Esophagus muscularis mucosa (tissue), 4 donors: ENCODE results near the gene S1PR4. TPM values are rescaled to one million over a fixed set of nuclear protein-coding genes. Genes with fewer than 3 reads are reported as not detected.

ENCODE experiments used
- DNase-seq: peaks from one replicate; pipeline ENCODE4 v3.0.0-alpha.2; 2017; ENCODE audit errors: extremely low spot score
- H3K27ac ChIP-seq, 4 donors: fragments of 200-600 bp; sonication (generic); replicated peaks in 1 of 4; 1 replicate in 3 of 4; 2 replicates in 1 of 4; pipeline ENCODE4 v1.5.1; 2016 to 2019; ENCODE audit warnings: mild to moderate bottlenecking in 1 of 4
- H3K27me3 ChIP-seq, 4 donors: fragments of 200-600 bp; sonication (generic); one replicate each; pipeline versions ENCODE4 v1.5.1 to v1.6.0; 2016 to 2019
- H3K36me3 ChIP-seq, 4 donors: fragments of 200-600 bp; sonication (generic); one replicate each; pipeline ENCODE4 v1.5.1; 2016 to 2019
- H3K4me1 ChIP-seq, 4 donors: fragments of 200-600 bp; sonication (generic); one replicate each; pipeline ENCODE4 v1.5.1; 2016 to 2019
- H3K4me3 ChIP-seq, 4 donors: fragments of 200-600 bp; sonication (generic); 1 replicate in 2 of 4; 2 replicates in 2 of 4; pipeline ENCODE4 v1.5.1; 2016 to 2019; ENCODE audit warnings: mild to moderate bottlenecking in 4 of 4, moderate library complexity in 1 of 4
- H3K9me3 ChIP-seq, 4 donors: fragments of 200-600 bp; sonication (generic); 1 replicate in 3 of 4; 2 replicates in 1 of 4; pipeline ENCODE4 v1.5.1; 2016 to 2019
- CTCF ChIP-seq, 3 experiments: fragments of 200-600 bp in 2 of 3; fragments of 450-650 bp in 1 of 3; sonication (generic) in 2 of 3; IDR thresholded peaks; one replicate each; pipeline ENCODE4 v1.5.1; 2017 to 2019; ENCODE audit warnings: antibody characterized with exemption in 3 of 3, mild to moderate bottlenecking in 2 of 3, moderate library complexity in 1 of 3
- EP300 ChIP-seq: sonication (generic); formaldehyde crosslinking; IDR thresholded peaks from one replicate; pipeline ENCODE4 v1.6.1; 2017; ENCODE audit warnings: antibody characterized with exemption
- POLR2A ChIP-seq: fragments of 450-650 bp; IDR thresholded peaks from one replicate; pipeline ENCODE4 v1.6.1; 2017; ENCODE audit warnings: antibody characterized with exemption, moderate library complexity, mild to moderate bottlenecking, low read depth
- POLR2AphosphoS5 ChIP-seq, 2 donors: sonication (generic); formaldehyde crosslinking; IDR thresholded peaks; one replicate each; pipeline ENCODE4 v1.6.1; 2017; ENCODE audit warnings: antibody characterized with exemption in 2 of 2
- WGBS: methylation state at CpG from one replicate; pipeline ENCODE4 v1.1.5; 2018; 5-methylcytosine and 5-hydroxymethylcytosine counted together
- intact Hi-C: fragments of 100-400 bp; cut with DNase I; formaldehyde crosslinking; loops from one replicate; pipeline ENCODE4 v1.15.1; 2023
- total RNA-seq, 4 donors: library from RNA; depleted of rRNA; stranded (reverse); fragments of >200 nt; gene quantifications; one replicate each; pipeline versions ENCODE4 v1.1.0 to v1.2.1, GENCODE V29; 2016

S1PR4 gene
- total RNA-seq, 4 donors from 2014 or later: 0.42 to 5.5 (median 2.4) TPM

GRCh38 chr19:3206216-3206953 is 27.8 kb downstream of the S1PR4 start:
- Histone ChIP-seq H3K27me3 (no peaks in the 10 kb centered on the region), H3K4me3 (no peak overlapping the region), H3K27ac (no peak overlapping the region), H3K9me3 (no peaks in the 10 kb centered on the region), H3K4me1 (no peaks in the 10 kb centered on the region), H3K36me3 (peaks cover 28 to 79% (median 73%) of the 10 kb centered on the region in 4 donors)
- WGBS: 92% methylated on average over 22 of the region's 28 CpGs
- no peak for DNase-seq
- intact Hi-C loops: no loop called here
- TF ChIP-seq EP300 (no peak), CTCF (IDR thresholded peaks at IDR 0.05) (no peak), POLR2AphosphoS5 (IDR thresholded peaks at IDR 0.05) (no peak), POLR2A (no peak)

- WGBS: 95% methylated on average over 25 of the region's 43 CpGs
- Histone ChIP-seq H3K4me3 (no peak overlapping the region), H3K9me3 (no peaks in the 10 kb centered on the region), H3K4me1 (no peaks in the 10 kb centered on the region), H3K36me3 (peaks cover 28 to 67% (median 60%) of the 10 kb centered on the region in 4 donors), H3K27me3 (no peaks in the 10 kb centered on the region), H3K27ac (no peak overlapping the region)
- intact Hi-C loops: no loop called here
- no peak for TF ChIP-seq POLR2A
- no peak for TF ChIP-seq CTCF (IDR thresholded peaks at IDR 0.05)
- no peak for TF ChIP-seq EP300
- no peak for TF ChIP-seq POLR2AphosphoS5 (IDR thresholded peaks at IDR 0.05)
- no peak for DNase-seq
Measured at GRCh38 chr19:3207461-3208242, 29.1 kb downstream of the S1PR4 start.

- Histone ChIP-seq H3K36me3 (peaks cover 28 to 61% (median 54%) of the 10 kb centered on the region in 4 donors), H3K9me3 (no peaks in the 10 kb centered on the region), H3K4me1 (no peaks in the 10 kb centered on the region), H3K27me3 (no peaks in the 10 kb centered on the region), H3K4me3 (no peak overlapping the region), H3K27ac (no peak overlapping the region)
- no peak for TF ChIP-seq POLR2A
- no peak for TF ChIP-seq EP300
- no peak for TF ChIP-seq CTCF (IDR thresholded peaks at IDR 0.05)
- no peak for TF ChIP-seq POLR2AphosphoS5 (IDR thresholded peaks at IDR 0.05)
- WGBS: 83% methylated on average over 24 of the region's 33 CpGs
- no peak for DNase-seq
- intact Hi-C loops: no loop called here
Measured at GRCh38 chr19:3208317-3209207, 30.0 kb downstream of the S1PR4 start.

- TF ChIP-seq CTCF (IDR thresholded peaks at IDR 0.05): peak; percentile 33 to 67 (median 35)
- no peak for TF ChIP-seq EP300
- WGBS: 48% methylated on average over 19 of the region's 20 CpGs
- H3K9me3 ChIP-seq: no peaks in the 10 kb centered on the region
- H3K4me1 ChIP-seq: no peaks in the 10 kb centered on the region
- H3K27ac ChIP-seq: no peak overlapping the region
- peaks cover 20 to 42% (median 35%) of the 10 kb centered on the region in 4 donors for H3K36me3 ChIP-seq
- no peak overlapping the region for H3K4me3 ChIP-seq
- DNase-seq: no peak
- H3K27me3 ChIP-seq: no peaks in the 10 kb centered on the region
- intact Hi-C loops: no loop called here
Measured at GRCh38 chr19:3210347-3211017, 31.9 kb downstream of the S1PR4 start.
